ENCODE results near the gene ACBD4. TPM values are rescaled to one million over a fixed set of nuclear protein-coding genes. Genes with fewer than 3 reads are reported as not detected.

Gene ACBD4
- total RNA-seq, 1 donor from 2014 or later, result 11.3 TPM

- no peak for DNase-seq (ENCODE audit: low read depth)
These were observed 8.3 kb downstream of the ACBD4 start for GRCh38 chr17:45143767-45144198.

GRCh38 chr17:45144199-45145034 is 8.9 kb downstream of the ACBD4 start:
- H3K4me3 ChIP-seq (ENCODE audit: low read depth, low read length), result peak overlapping the region; percentile 41
- no peak for TF ChIP-seq CTCF (conservative IDR thresholded peaks at IDR 0.05; ENCODE audit: low read depth, low read length)
- DNase-seq (ENCODE audit: low read depth), result no peak

More at GRCh38 chr17:45143767-45144198, 8.3 kb downstream of the ACBD4 start:
- no peak for TF ChIP-seq CTCF (conservative IDR thresholded peaks at IDR 0.05; ENCODE audit: low read depth, low read length)
- peak overlapping the region; percentile 41 for H3K4me3 ChIP-seq (ENCODE audit: low read depth, low read length)

GRCh38 chr17:45145035-45145389 is 9.5 kb downstream of the ACBD4 start:
- no peak overlapping the region for H3K4me3 ChIP-seq (ENCODE audit: low read depth, low read length)
- DNase-seq (ENCODE audit: low read depth), result no peak
- no peak for TF ChIP-seq CTCF (conservative IDR thresholded peaks at IDR 0.05; ENCODE audit: low read depth, low read length)

- no peak for TF ChIP-seq CTCF (conservative IDR thresholded peaks at IDR 0.05; ENCODE audit: low read depth, low read length)
- H3K4me3 ChIP-seq (ENCODE audit: low read depth, low read length), result no peak overlapping the region
- DNase-seq (ENCODE audit: low read depth), result no peak
These were observed 10.7 kb downstream of the ACBD4 start for GRCh38 chr17:45146166-45146565.

- TF ChIP-seq CTCF (conservative IDR thresholded peaks at IDR 0.05; ENCODE audit: low read depth, low read length), result no peak
- H3K4me3 ChIP-seq (ENCODE audit: low read depth, low read length), result peak overlapping the region; percentile 72
- no peak for DNase-seq (ENCODE audit: low read depth)
These were observed 11.1 kb downstream of the ACBD4 start for GRCh38 chr17:45146592-45146889.

- H3K4me3 ChIP-seq (ENCODE audit: low read depth, low read length), result peak overlapping the region; percentile 72
- no peak for DNase-seq (ENCODE audit: low read depth)
- no peak for TF ChIP-seq CTCF (conservative IDR thresholded peaks at IDR 0.05; ENCODE audit: low read depth, low read length)
These were observed 11.5 kb downstream of the ACBD4 start for GRCh38 chr17:45146890-45147580.

Measured in epithelial cell of proximal tubule (primary cell).